BJ (cell line): ENCODE data around the gene CIB2. TPM values are rescaled to one million over a fixed set of nuclear protein-coding genes. Genes with fewer than 3 reads are reported as not detected.

Experiments
- CTCF ChIA-PET: fragments of 350-600 bp; formaldehyde crosslinking; extraction: SDS; loops from one replicate; lab custom pipeline; 2021; ENCODE audit warnings: antibody characterized with exemption, inconsistent platforms; lab: Yijun Ruan, JAX
- POLR2A ChIA-PET: fragments of 300-600 bp; sonication (Branson Sonifier 250); formaldehyde crosslinking; extraction: SDS; loops from one replicate; lab custom pipeline; 2021; ENCODE audit warnings: antibody characterized with exemption; lab: Charles Lee
- DNase-seq: peaks from one replicate; pipeline ENCODE4 v3.0.0-alpha.2; 2011; ENCODE audit warnings: low read depth
- H3K27me3 ChIP-seq: 2 replicates; pipeline ENCODE4 v1.6.0; 2011; ENCODE audit warnings: low read length; ENCODE audit not compliant: control insufficient read depth, insufficient read depth
- H3K36me3 ChIP-seq: 2 replicates; pipeline ENCODE4 v1.5.1; 2011; ENCODE audit warnings: low read length; ENCODE audit not compliant: control insufficient read depth, insufficient read depth
- H3K4me3 ChIP-seq: 2 replicates; pipeline ENCODE4 v1.5.1; 2011; ENCODE audit warnings: low read depth, mild to moderate bottlenecking, control low read depth, low read length
- polyA plus RNA-seq: library from polyadenylated mRNA; depleted of rRNA; stranded (reverse); fragments of >200 nt; gene quantifications from 2 replicates; pipeline ENCODE4 v1.2.3, GENCODE V29; 2011
- TF ChIP-seq, protein P1 (sequence below): IDR thresholded peaks from 2 replicates; pipeline ENCODE4 v1.5.1; 2011; ENCODE audit warnings: low read depth, mild to moderate bottlenecking, control low read depth, inconsistent platforms, low read length, moderate library complexity; ENCODE audit not compliant: insufficient read depth

CIB2 gene
- polyA plus RNA-seq, 1 experiment, result 7.4 TPM

DNA sequence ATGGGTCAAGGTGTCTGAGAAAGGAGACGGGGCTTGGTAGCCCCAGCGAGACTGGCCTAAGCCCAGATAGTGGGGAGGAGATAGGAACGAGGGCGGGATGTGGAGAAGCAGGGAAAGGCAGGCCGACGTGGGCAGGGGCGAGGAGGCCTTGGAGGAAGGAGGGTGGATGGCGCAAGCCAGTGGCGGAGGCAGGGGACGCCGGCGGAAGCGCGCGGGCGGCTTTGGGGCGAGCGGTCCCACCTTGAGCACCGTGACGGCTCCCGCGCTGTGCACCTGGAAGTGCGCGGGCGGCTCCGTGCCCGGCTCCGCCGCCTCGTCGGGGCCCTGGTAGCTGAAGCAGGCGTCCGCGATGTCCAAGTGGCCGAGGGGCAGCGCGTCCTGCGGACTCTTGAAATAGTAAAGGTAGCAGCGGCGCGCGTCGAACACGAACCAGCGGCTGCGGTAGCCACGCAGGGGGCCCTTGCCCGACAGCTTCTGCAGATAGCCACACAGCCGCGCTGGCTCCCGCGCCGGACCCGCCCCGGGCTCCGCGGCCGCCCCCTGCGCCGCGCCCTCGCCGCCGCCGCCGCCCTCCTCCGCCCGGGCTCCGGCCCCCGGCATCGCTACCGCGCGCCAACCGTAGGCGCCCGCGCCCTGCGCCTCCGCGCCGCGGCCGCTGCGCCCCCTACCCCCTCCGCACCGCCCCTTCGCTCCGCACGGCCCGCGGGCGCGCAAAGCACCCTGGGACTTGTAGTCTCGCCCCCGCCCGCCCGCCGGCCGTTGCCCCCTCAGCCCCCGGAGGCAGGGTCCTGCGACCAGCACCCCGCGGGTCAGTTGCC lies 54.0 kb downstream of the CIB2 start, which contains the start of gene TBC1D2B:
TBC1D2B (minus strand) TSS at position 659 of the 818 bp plus-strand sequence; CDS start at position 600, 59 bp downstream.
- ChIA-PET POLR2A (no interaction called here), CTCF (interaction anchor here (0.8 to 1.8 kb wide), 2 partner anchors 10 to 16 kb away, joined by 3 to 7 read pairs; no protein-coding TSS in a partner anchor)
- no peaks in the 10 kb centered on the region for H3K27me3 ChIP-seq
- H3K4me3 ChIP-seq, result peak within 1 kb of the TSS; percentile 93
- TF ChIP-seq, protein P1, sequence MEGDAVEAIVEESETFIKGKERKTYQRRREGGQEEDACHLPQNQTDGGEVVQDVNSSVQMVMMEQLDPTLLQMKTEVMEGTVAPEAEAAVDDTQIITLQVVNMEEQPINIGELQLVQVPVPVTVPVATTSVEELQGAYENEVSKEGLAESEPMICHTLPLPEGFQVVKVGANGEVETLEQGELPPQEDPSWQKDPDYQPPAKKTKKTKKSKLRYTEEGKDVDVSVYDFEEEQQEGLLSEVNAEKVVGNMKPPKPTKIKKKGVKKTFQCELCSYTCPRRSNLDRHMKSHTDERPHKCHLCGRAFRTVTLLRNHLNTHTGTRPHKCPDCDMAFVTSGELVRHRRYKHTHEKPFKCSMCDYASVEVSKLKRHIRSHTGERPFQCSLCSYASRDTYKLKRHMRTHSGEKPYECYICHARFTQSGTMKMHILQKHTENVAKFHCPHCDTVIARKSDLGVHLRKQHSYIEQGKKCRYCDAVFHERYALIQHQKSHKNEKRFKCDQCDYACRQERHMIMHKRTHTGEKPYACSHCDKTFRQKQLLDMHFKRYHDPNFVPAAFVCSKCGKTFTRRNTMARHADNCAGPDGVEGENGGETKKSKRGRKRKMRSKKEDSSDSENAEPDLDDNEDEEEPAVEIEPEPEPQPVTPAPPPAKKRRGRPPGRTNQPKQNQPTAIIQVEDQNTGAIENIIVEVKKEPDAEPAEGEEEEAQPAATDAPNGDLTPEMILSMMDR, result no peak
- DNase-seq, result no peak
- no peaks in the 10 kb centered on the region for H3K36me3 ChIP-seq

DNA sequence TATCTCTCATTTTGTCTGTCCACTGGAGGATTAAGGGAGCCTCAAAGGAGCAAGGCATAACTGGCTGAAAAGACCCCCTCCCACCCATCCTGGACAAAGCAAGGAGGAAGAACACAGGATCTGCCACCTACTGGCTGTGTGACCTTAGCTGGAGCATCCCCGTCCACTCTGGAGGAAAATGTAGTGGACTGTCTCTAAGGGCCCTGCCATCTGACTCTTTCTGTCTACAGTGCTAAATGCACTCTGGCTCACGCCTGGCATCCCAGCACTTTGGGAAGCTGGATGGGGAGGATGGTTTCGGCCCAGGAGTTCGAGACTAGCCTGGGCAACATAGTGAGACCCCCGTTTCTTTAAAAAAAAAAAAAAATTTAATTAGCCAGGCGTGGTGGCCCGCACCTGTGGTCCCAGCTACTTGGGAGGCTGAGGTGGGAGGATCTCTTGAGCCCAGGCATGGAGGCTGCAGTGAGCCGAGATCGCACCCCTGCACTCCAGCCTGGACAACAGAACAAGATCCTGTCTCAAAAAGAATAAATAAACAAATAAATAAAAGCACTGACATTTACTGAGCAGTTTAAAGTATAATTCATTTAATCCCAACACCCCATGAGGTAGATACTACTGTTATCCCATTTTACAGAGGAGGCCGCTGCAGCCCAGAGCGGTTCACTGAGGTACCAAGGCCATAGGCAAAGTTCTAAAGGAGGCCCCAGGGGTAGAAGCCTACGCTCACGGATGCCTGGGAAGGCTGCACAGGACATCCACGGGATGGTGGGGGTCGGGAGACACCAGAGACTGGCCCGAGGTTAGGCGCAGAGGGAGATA lies 54.8 kb downstream of the CIB2 start:
- Histone ChIP-seq H3K4me3 (peak overlapping the region; percentile 93), H3K27me3 (no peaks in the 10 kb centered on the region), H3K36me3 (no peaks in the 10 kb centered on the region)
- TF ChIP-seq, protein P1, result peak; percentile 33; the same call in 1 of the 2 replicates
- CTCF ChIA-PET, result interaction anchor here (1.2 to 1.8 kb wide), 6 partner anchors 17 to 72 kb away, joined by 3 to 8 read pairs (median 4); no protein-coding TSS in a partner anchor
- no peak for DNase-seq
- POLR2A ChIA-PET, result no interaction called here

DNA sequence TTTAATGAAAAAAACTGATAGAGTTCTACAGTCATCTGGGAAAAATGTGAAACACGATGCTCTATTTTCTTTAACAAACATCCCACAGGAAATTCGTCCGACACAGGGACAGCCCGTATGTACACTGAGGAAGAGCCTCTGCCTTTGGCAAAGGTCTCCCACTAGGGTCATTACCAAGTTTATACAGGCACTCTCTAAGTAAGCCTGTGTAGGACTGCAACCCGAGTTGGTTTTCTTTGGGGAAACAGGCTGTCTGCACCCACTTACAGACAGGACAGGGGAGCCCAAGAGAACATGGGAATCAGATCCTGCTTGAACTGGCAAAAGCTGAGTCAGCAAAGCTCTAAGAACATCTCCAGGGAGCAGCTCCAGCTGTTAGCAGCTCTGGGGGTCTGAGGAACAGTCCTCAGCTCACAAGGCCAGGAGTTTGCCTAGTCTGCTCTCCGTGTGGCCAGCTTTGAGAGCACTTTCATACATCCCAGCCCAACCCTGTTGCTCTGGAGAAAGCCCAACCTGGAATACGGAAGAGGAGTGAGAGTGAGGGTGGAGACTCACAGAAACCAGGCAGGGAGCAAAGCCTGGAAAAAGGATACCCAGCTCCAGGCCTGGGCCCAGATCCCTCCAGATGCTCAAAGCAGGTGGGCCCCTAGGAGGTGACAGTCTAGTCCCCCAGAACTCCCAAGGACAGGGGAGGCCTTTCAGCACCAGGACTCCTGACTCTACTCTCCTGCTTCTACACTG lies 55.6 kb downstream of the CIB2 start:
- no peaks in the 10 kb centered on the region for H3K36me3 ChIP-seq
- ChIA-PET CTCF (interaction anchor here (1.2 to 1.8 kb wide), 8 partner anchors 17 to 109 kb away, joined by 3 to 8 read pairs (median 4); no protein-coding TSS in a partner anchor), POLR2A (no interaction called here)
- no peaks in the 10 kb centered on the region for H3K27me3 ChIP-seq
- TF ChIP-seq, protein P1, result no peak
- H3K4me3 ChIP-seq, result peak overlapping the region; percentile 93
- peak; percentile 67 for DNase-seq

DNA sequence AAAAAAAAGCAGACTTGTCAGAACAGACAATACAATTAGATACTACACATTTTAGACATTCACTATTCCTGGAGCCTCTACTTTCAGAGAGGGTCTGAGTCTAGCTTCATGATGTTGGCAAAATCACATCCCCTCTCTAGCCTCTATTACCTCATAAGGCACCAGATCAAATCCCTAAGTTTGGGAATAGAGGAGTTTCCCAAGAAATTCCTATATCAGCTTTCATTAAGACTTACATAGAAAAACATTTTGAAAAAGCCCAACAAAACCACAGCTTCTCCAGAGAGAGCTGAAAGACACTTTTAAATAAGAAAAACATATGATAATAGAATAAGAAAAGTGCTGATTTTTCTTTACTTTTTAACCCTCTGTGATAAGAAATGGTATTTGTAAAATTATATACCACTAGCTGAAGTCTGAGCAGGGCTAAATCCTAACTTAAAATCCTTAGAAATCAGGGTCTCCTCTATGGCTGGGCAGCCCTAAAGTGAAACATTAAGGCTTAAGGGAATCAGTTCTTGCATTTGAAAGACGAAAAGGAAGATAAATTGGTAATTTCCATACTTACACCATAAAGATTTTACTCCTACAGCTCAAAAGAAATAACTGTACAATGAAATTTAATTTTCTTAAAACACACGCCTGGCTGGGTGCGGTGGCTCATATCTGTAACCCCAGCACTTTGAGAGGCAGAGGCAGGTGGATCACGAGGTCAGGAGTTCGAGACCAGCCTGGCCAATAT lies 58.0 kb downstream of the CIB2 start:
- CTCF ChIA-PET, result interaction anchor here (0.8 to 2.0 kb wide), 4 partner anchors 14 to 63 kb away, joined by 3 to 7 read pairs (median 4); no protein-coding TSS in a partner anchor
- no peak for DNase-seq
- POLR2A ChIA-PET, result no interaction called here

More for the DNA sequence above, 58.0 kb downstream of the CIB2 start:
- H3K36me3 ChIP-seq, result no peaks in the 10 kb centered on the region
- H3K27me3 ChIP-seq, result no peaks in the 10 kb centered on the region
- H3K4me3 ChIP-seq, result no peak overlapping the region
- TF ChIP-seq, protein P1, result no peak
